Suprapubic skin (tissue), 4 donors: ENCODE data around the gene TOM1L2. TPM values are rescaled to one million over a fixed set of nuclear protein-coding genes. Genes with fewer than 3 reads are reported as not detected.
A peak's percentile ranks its signal among the peaks of the same experiment; 100 is the strongest.

ENCODE experiments used
- DNase-seq, 2 donors: peaks; one replicate each; pipeline ENCODE4 v3.0.0-alpha.2; 2019; ENCODE audit warnings: low spot score in 2 of 2
- H3K27ac ChIP-seq: fragments of 200-600 bp; sonication (generic); one replicate; pipeline ENCODE4 v1.5.1; 2019
- H3K27me3 ChIP-seq: fragments of 200-600 bp; sonication (generic); one replicate; pipeline ENCODE4 v1.5.1; 2019
- H3K36me3 ChIP-seq: fragments of 200-600 bp; sonication (generic); one replicate; pipeline ENCODE4 v1.5.1; 2019
- H3K4me1 ChIP-seq: fragments of 200-600 bp; sonication (generic); one replicate; pipeline ENCODE4 v1.5.1; 2019
- H3K4me3 ChIP-seq: fragments of 200-600 bp; sonication (generic); one replicate; pipeline ENCODE4 v1.5.1; 2019; ENCODE audit warnings: mild to moderate bottlenecking
- H3K9me3 ChIP-seq: fragments of 200-600 bp; sonication (generic); one replicate; pipeline ENCODE4 v1.5.1; 2019
- EP300 ChIP-seq: sonication (generic); formaldehyde crosslinking; IDR thresholded peaks from one replicate; pipeline ENCODE4 v1.6.1; 2017; ENCODE audit warnings: antibody characterized with exemption
- POLR2A ChIP-seq, 2 donors: fragments of 450-650 bp; IDR thresholded peaks; one replicate each; pipeline ENCODE4 v1.6.1; 2017; ENCODE audit warnings: antibody characterized with exemption in 2 of 2, mild to moderate bottlenecking in 2 of 2, moderate library complexity in 2 of 2
- POLR2AphosphoS5 ChIP-seq, 3 donors: sonication (generic); formaldehyde crosslinking; IDR thresholded peaks; one replicate each; pipeline ENCODE4 v1.6.1; 2017; ENCODE audit warnings: antibody characterized with exemption in 3 of 3
- WGBS: methylation state at CpG from one replicate; pipeline ENCODE4 v1.1.5; 2018; 5-methylcytosine and 5-hydroxymethylcytosine counted together
- total RNA-seq, 4 donors: library from RNA; depleted of rRNA; stranded (reverse); fragments of >200 nt; gene quantifications; one replicate each; pipeline ENCODE4 v1.1.0, GENCODE V29; 2016
- TF ChIP-seq, protein P1 (sequence below), 2 donors: fragments of 200-600 bp in 1 of 2; fragments of 450-650 bp in 1 of 2; sonication (generic) in 1 of 2; IDR thresholded peaks; one replicate each; pipeline ENCODE4 v1.5.1; 2016 to 2019; ENCODE audit warnings: antibody characterized with exemption in 2 of 2, mild to moderate bottlenecking in 1 of 2, moderate library complexity in 1 of 2

The TOM1L2 gene
- total RNA-seq, 4 donors from 2014 or later: 128 to 259 (median 162) TPM

GRCh38 chr17:17971431-17972125 is 622 bp downstream of the TOM1L2 start:
- Histone ChIP-seq H3K36me3 (no peaks in the 10 kb centered on the region), H3K4me3 (peak overlapping the region; percentile 78), H3K9me3 (no peaks in the 10 kb centered on the region), H3K27me3 (no peaks in the 10 kb centered on the region), H3K4me1 (peaks cover 52% of the 10 kb centered on the region), H3K27ac (peak overlapping the region; percentile 93)
- WGBS: 0% methylated on average over 3 of the region's 33 CpGs
- DNase-seq: peak; percentile 83 to 86
- TF ChIP-seq POLR2AphosphoS5 (IDR thresholded peaks at IDR 0.05): no peak
- no peak for TF ChIP-seq POLR2A (IDR thresholded peaks at IDR 0.05)
- TF ChIP-seq, protein P1, sequence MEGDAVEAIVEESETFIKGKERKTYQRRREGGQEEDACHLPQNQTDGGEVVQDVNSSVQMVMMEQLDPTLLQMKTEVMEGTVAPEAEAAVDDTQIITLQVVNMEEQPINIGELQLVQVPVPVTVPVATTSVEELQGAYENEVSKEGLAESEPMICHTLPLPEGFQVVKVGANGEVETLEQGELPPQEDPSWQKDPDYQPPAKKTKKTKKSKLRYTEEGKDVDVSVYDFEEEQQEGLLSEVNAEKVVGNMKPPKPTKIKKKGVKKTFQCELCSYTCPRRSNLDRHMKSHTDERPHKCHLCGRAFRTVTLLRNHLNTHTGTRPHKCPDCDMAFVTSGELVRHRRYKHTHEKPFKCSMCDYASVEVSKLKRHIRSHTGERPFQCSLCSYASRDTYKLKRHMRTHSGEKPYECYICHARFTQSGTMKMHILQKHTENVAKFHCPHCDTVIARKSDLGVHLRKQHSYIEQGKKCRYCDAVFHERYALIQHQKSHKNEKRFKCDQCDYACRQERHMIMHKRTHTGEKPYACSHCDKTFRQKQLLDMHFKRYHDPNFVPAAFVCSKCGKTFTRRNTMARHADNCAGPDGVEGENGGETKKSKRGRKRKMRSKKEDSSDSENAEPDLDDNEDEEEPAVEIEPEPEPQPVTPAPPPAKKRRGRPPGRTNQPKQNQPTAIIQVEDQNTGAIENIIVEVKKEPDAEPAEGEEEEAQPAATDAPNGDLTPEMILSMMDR (IDR thresholded peaks at IDR 0.05): no peak
- TF ChIP-seq EP300: no peak

DNA sequence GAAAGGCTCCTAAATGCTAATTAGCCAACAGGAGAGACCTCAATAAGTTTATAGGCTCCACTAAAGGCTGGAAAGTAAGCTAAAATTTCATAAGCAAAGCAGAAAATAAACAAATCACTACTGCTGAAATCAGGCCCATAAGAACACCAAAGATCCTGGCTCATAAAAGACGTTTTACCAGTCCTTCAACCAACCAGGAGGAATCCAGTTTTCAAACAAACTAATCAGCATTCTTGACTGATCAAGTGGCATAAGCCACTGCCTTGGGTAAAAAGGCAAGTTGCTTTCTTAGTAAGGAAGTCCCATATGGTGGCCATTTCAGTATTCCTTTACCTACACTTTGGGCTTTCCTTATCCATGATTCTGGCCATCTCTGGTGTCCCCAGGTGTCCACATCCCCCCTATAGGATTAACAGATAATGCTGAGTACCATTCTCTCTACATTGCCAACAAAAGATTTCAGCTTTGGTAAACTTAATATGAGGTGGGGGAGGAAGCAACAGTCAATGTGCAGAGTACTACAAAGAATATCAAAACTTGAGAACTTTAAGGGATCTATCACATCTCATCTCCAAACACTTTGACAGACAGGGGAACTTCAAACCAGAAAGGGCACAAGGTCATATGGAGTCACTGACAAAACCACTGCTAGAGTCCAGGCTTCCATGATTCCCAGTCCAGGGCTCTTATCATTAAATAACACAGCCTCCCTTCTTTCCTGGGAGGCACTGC is 1.3 kb downstream of the TOM1L2 start:
- 35% methylated on average over 1 of the region's 1 CpG for WGBS
- DNase-seq: no peak
- peaks cover 56% of the 10 kb centered on the region for H3K4me1 ChIP-seq

DNA sequence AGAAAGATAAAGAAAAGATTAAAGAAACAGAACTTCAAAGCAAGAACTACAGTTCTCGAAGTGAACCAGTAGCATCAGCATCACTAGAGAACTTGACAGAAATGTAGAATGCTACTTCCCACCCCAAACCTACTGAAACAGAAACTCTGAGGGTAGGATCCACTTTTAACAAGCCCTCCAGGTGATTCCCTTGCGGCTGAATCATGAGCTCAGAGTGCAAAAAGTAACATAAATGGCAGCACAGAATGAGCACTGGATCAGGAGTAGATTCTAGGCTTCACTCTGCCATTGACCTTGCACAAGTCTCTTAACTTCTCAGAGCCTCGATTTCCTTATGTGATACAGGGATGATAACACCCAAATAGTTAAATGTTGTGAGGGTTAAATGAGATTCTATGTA is 5.8 kb downstream of the TOM1L2 start:
- no peaks in the 10 kb centered on the region for H3K27me3 ChIP-seq
- H3K4me3 ChIP-seq: no peak overlapping the region
- no peaks in the 10 kb centered on the region for H3K9me3 ChIP-seq
- peaks cover 70% of the 10 kb centered on the region for H3K4me1 ChIP-seq
- H3K27ac ChIP-seq: no peak overlapping the region
- DNase-seq: no peak
- 78% methylated on average over 3 of the region's 3 CpGs for WGBS
- TF ChIP-seq POLR2AphosphoS5 (IDR thresholded peaks at IDR 0.05) (no peak), POLR2A (IDR thresholded peaks at IDR 0.05) (no peak), EP300 (no peak)
- TF ChIP-seq, protein P1 (IDR thresholded peaks at IDR 0.05): no peak
- no peaks in the 10 kb centered on the region for H3K36me3 ChIP-seq

More for the DNA sequence above, 1.3 kb downstream of the TOM1L2 start:
- TF ChIP-seq, protein P1 (IDR thresholded peaks at IDR 0.05): no peak
- TF ChIP-seq EP300 (no peak), POLR2A (IDR thresholded peaks at IDR 0.05) (no peak), POLR2AphosphoS5 (IDR thresholded peaks at IDR 0.05) (no peak)
- Histone ChIP-seq H3K9me3 (no peaks in the 10 kb centered on the region), H3K27me3 (no peaks in the 10 kb centered on the region), H3K36me3 (no peaks in the 10 kb centered on the region), H3K4me3 (peak overlapping the region; percentile 78), H3K27ac (peak overlapping the region; percentile 93)

DNA sequence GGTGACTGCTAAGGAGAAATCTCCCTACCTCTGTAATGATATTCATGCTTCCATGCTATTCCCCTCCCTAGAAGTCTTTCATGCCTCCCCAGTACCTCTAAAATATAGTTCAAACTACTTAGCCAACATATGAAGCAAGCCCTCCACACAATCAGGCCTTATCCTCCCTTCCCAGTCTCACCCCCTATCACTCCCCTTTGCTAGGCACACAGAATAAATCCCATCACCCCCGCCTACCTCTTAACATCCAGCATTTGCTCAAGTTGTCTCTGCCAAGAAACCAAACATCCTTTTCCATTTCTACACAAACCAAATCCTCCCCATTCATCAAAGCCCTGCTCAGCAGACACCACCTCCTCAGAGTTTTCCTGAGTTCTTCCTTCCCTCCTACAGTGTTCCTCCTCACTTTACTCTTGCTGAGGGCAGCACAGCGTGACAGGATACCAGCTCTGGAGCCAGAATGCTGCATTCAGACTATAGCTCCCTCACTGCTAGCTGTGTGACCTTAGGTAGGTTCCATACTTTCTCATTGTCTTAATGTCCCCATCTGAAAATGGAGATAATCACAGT is 7.0 kb downstream of the TOM1L2 start:
- Histone ChIP-seq H3K4me3 (no peak overlapping the region), H3K27me3 (no peaks in the 10 kb centered on the region), H3K27ac (no peak overlapping the region), H3K36me3 (no peaks in the 10 kb centered on the region), H3K9me3 (no peaks in the 10 kb centered on the region), H3K4me1 (peaks cover 62% of the 10 kb centered on the region)
- TF ChIP-seq POLR2AphosphoS5 (IDR thresholded peaks at IDR 0.05): no peak
- TF ChIP-seq, protein P1 (IDR thresholded peaks at IDR 0.05): no peak
- TF ChIP-seq POLR2A (IDR thresholded peaks at IDR 0.05): no peak
- TF ChIP-seq EP300: no peak
- no peak for DNase-seq
- WGBS: 93% methylated on average over 2 of the region's 2 CpGs

- H3K27me3 ChIP-seq: no peaks in the 10 kb centered on the region
- 94% methylated on average over 4 of the region's 4 CpGs for WGBS
- TF ChIP-seq EP300 (no peak), POLR2AphosphoS5 (IDR thresholded peaks at IDR 0.05) (no peak), POLR2A (IDR thresholded peaks at IDR 0.05) (no peak)
- TF ChIP-seq, protein P1 (IDR thresholded peaks at IDR 0.05): no peak
- no peak overlapping the region for H3K4me3 ChIP-seq
- no peak overlapping the region for H3K27ac ChIP-seq
- no peaks in the 10 kb centered on the region for H3K36me3 ChIP-seq
- no peak for DNase-seq
- peaks cover 62% of the 10 kb centered on the region for H3K4me1 ChIP-seq
- H3K9me3 ChIP-seq: no peaks in the 10 kb centered on the region
Measured at GRCh38 chr17:17964710-17965109, 7.5 kb downstream of the TOM1L2 start.
